Stimulated activated CD4-positive, alpha-beta T cell treated with anti-CD3 and anti-CD28 coated beads, TNF-alpha, amount 100 ng/mL, for 1 hour (primary cell): ENCODE data around the gene NPBWR2.
A peak's percentile ranks its signal among the peaks of the same experiment; 100 is the strongest.
"Not testable (repeated sequence)": the region's sequence is repeated elsewhere in the genome, so short reads cannot be mapped to it uniquely, and the experiment has no call there.

Experiments used
- DNase-seq, 3 donors: peaks; one replicate each; pipeline ENCODE4 v3.0.0-alpha.2; 2020; ENCODE audit warnings: low read depth in 3 of 3, low spot score in 1 of 3

Gene NPBWR2

GRCh38 chr20:64104667-64105451, 2.5 kb downstream of the NPBWR2 start:
- no peak for DNase-seq

GRCh38 chr20:64103871-64104666, 3.3 kb downstream of the NPBWR2 start:
- no peak for DNase-seq

- DNase-seq, result no peak
These were observed 4.6 kb downstream of the NPBWR2 start for GRCh38 chr20:64102647-64103354.

- peak in 2 of 3 donors; percentile 36 to 66 for DNase-seq
These were observed 5.4 kb downstream of the NPBWR2 start for GRCh38 chr20:64101731-64102621.

- DNase-seq, result no peak
These were observed 6.2 kb downstream of the NPBWR2 start for GRCh38 chr20:64100946-64101688.

GRCh38 chr20:64100566-64100888, 6.8 kb downstream of the NPBWR2 start:
- DNase-seq, result no peak

GRCh38 chr20:64099880-64100565, 7.3 kb downstream of the NPBWR2 start:
- DNase-seq, result no peak

- no peak for DNase-seq
These were observed 8.1 kb downstream of the NPBWR2 start for GRCh38 chr20:64099086-64099786.

GRCh38 chr20:64098471-64099013, 8.8 kb downstream of the NPBWR2 start:
- DNase-seq, result no peak

- DNase-seq, result no peak
These were observed 10.8 kb downstream of the NPBWR2 start for GRCh38 chr20:64096535-64096934.

- DNase-seq, result no peak
These were observed 11.4 kb downstream of the NPBWR2 start for GRCh38 chr20:64095927-64096326.

- DNase-seq, result no peak
These were observed 11.9 kb downstream of the NPBWR2 start for GRCh38 chr20:64095455-64095854.

- no peak for DNase-seq
These were observed 14.3 kb downstream of the NPBWR2 start for GRCh38 chr20:64093013-64093503.

GRCh38 chr20:64092258-64093012, 14.9 kb downstream of the NPBWR2 start:
- no peak for DNase-seq

GRCh38 chr20:64091770-64092169, 15.6 kb downstream of the NPBWR2 start:
- DNase-seq, result no peak

GRCh38 chr20:64091340-64091739, 16.0 kb downstream of the NPBWR2 start:
- no peak for DNase-seq

- DNase-seq, result no peak
These were observed 17.2 kb downstream of the NPBWR2 start for GRCh38 chr20:64090165-64090564.

GRCh38 chr20:64088586-64088985, 18.8 kb downstream of the NPBWR2 start:
- not testable (repeated sequence) for DNase-seq
